Ramos (cell line): ENCODE results near the gene CHAF1B.

Experiments used
- in situ Hi-C: fragments of 300-500 bp; cut with MboI; formaldehyde crosslinking; loops from one replicate; pipeline ENCODE4 v1.14.3; 2022; ENCODE audit warnings: low sequenced_read_pairs; ENCODE audit not compliant: unreplicated experiment

CHAF1B gene

DNA sequence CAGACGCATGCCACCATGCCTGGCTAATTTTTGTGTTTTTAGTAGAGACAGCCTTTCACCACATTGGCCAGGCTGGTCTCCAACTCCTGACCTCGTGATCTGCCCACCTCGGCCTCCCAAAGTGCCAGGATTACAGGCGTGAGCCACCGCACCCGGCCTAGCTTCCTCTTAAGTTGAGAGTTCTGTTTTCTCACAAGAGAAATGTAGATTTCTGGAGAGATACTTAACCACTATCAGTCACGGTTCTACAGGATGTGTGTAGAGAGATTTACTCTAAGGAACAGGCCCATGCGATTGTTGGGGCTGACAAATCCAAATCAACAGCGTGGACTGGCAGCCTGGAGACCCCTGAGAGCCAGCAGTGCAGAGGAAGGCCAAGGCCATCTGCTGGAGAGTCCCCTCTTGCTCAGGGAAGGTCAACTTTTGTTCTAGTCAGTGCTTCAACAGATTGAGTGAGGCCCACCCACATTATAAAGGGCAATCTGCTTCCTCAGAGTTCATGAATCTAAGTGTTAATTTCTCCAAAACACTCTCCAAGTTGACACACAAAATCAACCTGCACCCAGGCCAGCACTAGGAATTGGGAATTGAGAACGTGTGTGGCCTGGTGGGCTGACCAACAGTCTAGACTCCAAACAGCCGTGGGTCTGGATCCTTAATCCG lies 38.7 kb downstream of the CHAF1B start:
- in situ Hi-C loops = no loop called here

DNA sequence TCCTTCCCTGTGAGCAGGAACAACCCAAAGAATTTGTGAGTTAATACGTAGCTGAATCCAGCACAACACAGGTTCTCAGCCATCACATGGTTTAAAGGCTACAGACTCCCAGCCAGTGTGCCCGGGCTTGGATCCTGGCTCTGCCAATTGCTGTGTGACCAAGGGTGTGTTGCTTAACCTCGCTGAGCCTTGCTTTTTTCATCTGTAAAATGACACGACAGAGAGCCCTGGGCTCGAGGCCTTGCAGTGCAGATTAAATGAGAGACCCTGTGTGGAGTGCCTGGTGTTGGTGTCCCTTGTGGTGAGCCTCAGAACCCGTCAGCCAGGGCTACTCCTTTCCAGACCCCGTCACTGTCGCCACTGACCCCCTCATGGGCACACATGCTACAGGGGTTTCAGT lies 39.4 kb downstream of the CHAF1B start:
- in situ Hi-C loops = no loop called here

DNA sequence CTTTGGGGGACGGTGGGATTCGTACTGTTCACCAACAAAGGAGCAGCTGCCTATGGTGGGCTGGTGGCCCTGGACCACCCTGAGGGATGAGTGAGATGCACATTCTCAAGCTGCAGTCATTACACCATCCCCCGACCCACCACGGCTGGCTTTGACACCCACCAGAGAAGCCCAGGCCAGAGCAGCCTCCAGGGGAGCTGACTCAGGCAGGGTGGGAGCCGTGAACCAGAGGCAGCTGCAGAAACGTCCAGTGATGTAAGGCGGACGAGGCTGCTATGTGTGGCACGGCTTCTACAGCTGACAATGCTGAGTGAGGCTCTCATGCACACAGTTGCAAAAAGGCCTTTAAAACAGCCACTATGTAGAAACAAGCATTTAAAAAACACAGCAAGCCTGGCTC lies 40.1 kb downstream of the CHAF1B start:
- in situ Hi-C loops = no loop called here

DNA sequence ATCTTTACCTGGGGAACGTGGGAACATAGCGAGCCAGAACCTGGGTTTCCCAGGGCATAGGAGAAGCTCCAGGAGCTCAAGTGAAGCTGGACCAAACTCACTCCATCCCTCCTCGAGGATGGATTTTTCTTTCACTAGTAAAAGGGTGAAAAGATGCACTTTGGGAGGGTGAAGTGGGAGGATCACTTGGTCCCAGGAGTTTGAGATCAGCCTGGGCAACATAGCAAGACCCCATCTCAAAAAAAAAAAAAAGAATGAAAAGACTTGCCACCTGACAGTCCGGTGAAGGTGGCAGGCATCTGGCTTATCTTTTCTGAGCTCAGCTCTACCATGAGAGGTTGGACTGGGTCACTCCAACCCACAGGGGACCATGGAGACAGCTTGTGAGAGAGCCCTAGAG lies 42.3 kb downstream of the CHAF1B start:
- in situ Hi-C loops = no loop called here

DNA sequence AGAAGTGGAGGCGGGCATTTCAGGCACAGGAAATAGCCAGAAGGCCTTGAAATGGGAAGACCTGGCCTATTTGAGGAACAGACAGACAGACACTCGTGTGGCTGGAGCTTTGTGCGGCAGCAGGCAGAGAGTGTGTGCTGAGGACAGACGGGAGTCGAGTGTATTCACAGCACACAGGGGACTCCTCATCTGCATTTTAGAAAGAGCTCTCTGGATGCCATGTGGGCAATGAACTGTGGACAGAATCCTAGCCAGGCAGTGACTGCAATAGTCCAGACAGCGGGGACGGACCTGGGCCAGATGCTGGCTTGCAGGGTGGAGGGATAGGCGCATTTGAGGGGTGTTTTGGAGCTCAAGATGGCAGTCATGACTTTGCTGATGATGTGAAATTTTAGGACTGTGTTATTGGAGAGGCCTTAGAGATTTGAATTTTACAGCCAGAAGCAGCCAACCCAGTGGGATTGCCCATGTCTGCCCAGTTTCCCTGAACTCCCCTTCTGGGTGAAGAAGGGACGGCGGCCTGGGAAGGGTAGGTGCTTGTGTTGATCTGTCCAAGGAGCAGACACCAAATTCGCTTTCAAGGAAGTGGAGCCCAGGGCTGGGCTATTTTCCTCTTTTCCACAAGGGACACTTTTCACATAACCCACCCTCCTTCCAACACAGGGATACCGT lies 43.7 kb downstream of the CHAF1B start:
- in situ Hi-C loops = no loop called here

DNA sequence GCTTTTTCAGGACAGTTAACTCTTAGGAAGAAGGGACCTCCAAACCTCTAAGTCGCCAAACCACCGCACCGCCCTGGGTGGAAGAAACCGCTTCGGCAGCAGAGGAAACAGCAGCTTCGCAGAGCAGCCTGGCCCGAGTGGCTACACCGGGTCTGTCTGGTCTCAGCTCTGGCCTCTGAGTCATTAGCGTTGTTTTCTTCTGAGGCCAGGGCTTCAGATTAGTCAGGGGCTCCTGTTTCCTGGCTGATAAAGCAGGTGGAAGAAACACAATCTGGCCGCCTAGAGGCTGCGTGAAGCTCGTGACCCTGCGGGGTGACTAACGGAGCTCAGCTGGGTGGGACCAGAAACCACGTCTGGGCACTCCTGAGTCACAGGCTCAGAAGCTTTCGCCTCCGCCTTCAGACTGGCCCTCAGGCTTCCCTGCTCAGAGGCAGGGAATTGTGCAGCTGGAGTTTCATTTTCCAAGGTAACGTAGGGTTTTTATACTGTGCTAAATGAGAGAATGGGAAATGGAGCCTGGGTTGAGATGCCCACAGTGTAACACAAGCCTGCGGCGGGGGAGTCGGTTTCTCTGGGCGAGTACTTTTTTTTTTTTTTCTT lies 44.9 kb downstream of the CHAF1B start:
- in situ Hi-C loops = no loop called here

DNA sequence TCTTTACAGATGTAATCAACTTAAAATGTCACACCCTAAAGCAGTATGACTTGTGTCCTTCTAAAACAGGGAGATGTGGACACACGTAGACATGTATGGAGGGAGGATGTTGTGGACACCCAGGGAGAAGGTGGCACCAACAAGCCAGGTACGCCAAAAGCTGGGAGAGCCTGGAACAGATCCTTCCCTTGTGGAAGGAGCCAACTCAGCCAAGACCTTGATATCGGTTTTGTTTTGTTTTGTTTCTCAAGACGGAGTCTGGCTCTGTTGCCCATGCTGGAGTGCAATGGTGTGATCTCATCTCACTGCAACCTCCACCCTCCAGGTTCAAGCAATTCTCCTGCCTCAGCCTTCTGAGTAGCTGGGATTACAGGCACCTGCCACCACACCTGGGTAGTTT lies 45.6 kb downstream of the CHAF1B start:
- in situ Hi-C loops = no loop called here

DNA sequence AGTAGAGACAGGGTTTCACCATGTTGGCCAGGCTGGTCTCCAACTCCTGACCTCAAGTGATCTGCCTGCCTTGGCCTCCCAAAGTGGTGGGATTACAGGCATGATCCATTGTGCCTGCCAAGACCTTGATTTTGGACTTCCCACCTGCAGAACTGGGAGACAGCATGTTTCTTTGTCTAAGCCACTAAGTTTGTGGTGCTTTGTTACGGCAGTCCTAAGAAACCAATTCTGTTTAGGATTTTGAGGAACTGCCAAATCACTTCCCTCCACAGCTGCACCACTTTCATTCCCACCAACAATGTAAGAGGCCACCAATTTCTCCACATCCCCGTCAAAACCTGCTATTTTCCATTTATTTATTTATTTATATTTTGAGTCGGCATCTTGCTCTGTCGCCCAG lies 46.1 kb downstream of the CHAF1B start:
- in situ Hi-C loops = no loop called here

DNA sequence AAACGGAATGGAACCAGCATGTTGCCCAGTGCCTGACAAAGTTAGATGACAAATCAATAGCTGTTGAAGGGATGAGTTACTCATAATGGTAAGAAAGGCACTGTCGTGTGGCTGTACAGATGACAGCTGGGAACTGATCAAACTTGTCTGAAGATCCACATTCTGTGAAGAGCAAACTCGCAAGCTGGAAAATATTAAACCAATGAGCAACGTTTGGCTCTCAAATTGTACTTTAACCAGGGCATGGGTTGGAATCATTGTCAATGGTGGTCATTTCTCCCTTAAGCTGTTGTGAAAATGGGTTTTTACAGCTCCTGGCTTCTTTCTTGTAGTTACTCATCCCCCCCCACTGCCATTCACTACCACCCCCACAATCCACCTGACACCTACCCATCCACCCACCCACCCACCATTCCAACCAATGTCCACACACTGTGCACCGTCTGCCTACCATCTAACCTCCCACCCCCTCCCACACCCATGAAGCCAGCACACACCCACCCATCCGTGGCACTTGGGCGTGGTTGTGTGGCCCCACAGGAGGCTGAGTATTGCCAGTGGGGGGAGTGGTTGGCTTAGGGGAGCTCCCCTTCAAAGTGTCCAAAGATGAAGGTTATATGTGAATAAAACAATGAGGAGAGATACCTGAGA lies 48.0 kb downstream of the CHAF1B start:
- in situ Hi-C loops = no loop called here

DNA sequence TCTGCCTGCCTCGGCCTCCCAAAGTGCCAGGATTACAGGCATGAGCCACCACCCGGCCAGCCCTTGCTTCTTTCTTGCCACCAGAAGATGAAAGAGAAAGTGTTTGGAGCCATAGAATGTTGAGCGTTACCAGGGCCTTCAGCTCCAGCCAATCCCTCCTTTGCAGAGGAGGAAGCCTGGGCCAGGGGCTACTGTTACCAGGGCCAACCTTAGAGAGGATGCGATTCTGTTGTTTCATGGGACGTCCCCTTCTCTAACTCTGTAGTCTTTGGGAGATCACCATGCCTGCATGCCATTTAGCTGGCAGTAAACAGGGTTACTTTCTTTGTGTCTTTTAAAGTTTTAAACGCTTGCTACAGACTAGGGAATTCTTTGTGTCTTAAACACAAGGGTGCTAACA lies 49.0 kb downstream of the CHAF1B start:
- in situ Hi-C loops = no loop called here

DNA sequence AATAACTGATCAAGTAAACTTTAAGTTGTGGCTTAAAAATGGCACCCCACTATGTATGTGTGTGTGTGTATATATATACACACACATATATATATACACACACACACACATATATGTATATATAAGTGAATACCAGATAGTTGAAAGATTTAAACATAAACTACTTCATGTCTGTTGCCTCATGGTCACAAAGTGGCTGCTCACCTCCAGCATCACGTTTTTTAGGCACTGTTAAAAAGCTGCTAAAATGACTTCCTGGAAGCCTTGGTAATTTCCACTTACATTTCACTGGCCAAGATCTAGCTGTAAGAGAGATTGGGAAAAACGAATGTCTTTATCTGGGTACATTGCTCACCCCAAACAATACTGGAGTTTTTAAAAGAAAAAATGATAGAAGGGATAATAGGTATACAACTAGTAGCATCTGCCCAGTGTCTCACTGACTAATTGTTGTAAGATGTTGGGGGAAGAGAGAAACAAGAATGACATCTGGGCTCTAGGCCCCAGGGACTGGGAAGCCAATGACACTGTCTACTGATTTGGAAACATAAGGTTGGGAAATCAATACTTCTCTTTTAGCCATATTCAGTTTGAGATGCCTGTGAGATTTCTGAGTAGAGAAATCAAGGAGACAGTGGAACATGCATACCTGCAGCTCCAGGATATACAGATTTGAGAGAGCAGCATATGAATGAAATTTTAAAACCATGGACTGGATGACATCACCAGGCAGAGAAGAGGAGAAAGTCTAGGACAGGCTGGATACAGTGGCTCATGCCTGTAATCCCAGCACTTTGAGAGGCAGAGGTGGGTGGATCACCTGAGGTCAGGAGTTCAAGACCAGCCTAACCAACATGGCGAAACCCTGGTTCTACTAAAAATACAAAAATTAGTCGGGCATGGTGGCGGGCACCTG lies 51.9 kb downstream of the CHAF1B start:
- in situ Hi-C loops = no loop called here

DNA sequence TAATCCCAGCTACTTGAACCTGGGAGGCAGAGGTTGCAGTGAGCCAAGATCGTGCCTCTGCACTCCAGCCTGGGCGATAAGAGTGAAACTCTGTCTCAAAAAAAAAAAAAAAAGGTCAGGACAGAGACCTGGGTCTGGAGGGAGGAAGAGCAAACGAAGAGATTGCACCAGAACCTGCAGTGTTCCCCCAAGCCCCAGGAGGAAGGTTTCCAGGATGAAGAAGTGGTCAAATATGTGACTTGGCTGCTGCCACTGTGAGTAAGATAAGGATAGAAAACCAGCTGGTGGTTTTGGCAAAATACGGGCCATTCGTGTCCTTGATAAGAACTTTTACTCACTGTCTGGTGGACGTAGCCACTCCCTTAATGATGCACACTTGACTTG lies 52.5 kb downstream of the CHAF1B start:
- in situ Hi-C loops = no loop called here

DNA sequence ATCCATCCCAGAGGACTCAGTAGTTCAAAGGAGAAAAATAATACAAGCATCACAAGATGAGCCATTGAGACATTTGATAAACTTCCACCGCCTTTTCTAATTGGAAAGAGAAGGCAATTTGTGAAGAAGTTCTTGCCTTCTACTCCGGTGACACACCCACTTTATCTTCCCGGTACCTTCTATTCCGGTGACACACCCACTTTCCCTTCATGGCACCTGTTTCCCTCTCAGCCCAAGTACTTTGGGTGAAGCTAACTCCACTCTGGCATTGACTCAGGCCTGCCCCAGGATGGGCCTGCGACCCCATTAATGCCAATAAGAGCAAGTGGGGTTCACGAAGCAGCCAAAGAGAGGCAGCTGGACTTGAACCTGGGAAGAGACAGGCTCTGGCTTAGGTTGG lies 56.5 kb downstream of the CHAF1B start:
- in situ Hi-C loops = no loop called here

DNA sequence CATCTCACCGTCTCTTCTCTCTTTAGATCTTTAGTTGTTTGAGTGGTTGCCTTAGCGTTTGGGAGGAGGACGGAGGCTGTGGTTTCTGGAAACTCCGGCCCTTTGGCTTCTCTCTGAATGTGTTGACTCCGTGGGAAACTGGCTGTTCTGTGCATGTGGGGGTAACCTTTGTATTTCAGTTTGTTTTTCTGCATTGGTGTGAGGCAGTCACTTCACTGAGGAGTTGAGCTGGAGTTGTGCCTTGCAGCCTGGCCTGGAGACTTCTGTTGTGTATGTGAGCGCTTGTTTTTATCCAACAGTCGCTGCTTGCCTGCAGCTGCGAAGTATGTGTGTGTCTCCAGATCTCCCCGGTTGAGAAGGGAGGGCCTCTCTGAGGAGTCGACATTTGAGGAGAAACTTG lies 61.1 kb downstream of the CHAF1B start:
- in situ Hi-C loops = no loop called here

DNA sequence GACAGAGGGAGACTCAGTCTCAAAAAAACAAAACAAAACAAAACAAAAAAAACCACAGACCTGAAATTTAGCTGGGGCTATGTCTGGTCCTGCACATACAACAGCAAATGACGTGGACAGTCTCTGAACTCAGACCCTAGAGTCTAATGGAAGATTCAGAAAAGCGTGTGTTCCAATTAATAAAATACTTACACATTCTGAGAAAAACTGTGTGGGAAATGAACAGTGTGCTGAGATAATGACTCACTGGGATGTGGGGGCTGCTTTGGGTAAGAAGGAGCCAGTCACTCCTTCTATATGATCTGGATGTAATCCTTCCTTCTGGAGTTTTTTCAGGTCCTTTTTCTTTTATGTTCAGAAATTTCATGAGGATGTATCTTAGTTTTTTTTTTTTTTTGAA lies 65.3 kb downstream of the CHAF1B start:
- in situ Hi-C loops = no loop called here

DNA sequence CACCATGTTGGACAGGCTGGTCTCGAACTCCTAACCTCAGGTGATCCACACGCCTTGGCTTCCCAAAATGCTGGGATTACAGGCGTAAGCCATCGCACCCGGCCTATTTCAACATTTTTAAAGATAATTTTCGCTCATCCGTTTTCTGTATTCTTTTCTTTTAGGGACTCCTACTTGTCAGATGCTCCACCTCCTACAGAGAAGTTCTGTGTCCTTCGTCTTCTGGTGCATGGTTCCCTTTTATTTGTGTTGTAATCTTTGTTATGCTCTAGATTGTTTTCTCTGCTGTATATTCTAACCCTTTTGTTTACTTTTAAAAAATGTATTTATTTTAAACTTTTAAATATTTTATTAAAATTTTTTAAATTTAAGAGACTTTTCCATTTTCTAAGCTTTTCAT lies 66.3 kb downstream of the CHAF1B start:
- in situ Hi-C loops = no loop called here

DNA sequence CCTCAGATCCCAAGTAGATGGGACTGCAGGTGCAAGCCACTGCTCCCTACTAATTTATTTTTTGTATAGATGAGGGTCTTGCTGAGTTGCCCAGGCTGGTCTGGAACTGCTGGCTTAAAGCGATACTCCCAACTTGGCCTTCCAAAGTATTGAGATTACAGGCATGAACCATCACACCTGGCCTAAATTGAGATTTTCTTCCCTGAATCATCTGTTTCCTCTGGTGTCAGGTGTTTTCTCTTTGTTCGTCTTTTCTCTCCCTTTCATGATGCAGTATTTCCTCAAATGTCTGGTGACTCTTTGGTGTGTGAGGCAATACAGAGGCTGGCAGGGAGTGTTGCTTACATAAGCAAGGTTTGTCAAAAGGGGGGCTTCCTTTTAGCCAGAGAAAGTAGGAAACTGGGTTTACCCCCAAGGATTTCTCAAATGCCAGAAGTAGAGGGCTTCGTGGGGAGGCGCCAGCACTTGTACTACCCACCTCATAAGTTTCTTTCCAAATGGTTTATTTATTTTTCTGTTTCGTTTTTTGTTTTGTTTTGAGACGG lies 67.2 kb downstream of the CHAF1B start:
- in situ Hi-C loops = no loop called here

DNA sequence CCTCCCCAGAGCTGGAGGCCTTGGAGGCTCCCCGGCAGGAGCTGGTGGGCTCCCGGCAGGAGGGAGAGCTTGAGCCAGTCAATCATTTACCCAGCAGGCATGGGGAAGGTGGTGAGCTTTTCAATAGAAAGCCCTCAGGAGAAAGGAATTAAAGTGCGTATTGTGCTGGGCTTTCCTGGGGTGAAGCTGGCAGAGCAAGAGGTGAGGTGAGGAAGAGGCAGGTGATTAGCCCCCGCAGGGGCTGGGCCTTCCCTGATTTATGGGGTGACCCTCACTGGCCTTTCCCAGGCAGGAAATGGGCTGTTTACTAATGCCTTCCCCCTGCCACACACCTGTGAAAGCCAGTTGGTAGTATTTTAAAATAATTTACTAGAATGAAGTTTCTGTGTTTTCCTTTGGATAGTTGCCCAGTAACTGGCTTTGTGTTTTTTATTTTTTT lies 68.9 kb downstream of the CHAF1B start:
- in situ Hi-C loops = no loop called here

DNA sequence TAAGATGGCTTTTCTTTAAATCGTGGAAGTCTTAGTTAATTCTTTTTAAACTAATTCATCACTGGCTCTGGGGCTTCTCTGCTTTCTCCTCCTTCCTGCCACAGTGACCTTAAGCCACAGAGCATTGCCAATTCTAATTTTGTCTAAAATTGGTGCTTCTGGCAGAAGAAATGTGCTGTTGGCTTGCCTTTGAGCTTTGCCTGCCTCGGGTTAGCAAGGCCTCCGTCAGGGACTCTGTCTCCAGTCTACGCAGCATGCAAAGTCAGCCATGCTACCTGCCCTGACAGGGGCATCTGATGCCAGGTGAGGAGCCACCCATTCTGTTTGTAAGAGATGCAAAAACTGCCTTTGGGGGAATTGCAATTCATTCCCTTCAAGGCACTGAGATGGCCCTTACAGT lies 69.5 kb downstream of the CHAF1B start:
- in situ Hi-C loops = no loop called here
